Stimulated activated CD4-positive, alpha-beta T cell treated with anti-CD3 and anti-CD28 coated beads, Interleukin-12 subunit alpha, Interleukin-12 subunit beta, amount 100 ng/mL, for 4 hours (primary cell): Measurements from ENCODE around the gene RASD2.
"Not testable (repeated sequence)": the region's sequence is repeated elsewhere in the genome, so short reads cannot be mapped to it uniquely, and the experiment has no call there.

Experiments used
- DNase-seq: peaks from one replicate; pipeline ENCODE4 v3.0.0-alpha.2; 2020

The RASD2 gene

GRCh38 chr22:35540595-35541253 lies at the start of gene RASD2:
TSS of gene RASD2 (plus strand) at chr22:35540831. CDS start at chr22:35546810, 5,979 bp downstream.
- peak; percentile 51 for DNase-seq

- not testable (repeated sequence) for DNase-seq
Measured at GRCh38 chr22:35491061-35491907, 49.3 kb upstream of the RASD2 start.

GRCh38 chr22:35491908-35492380 lies 48.7 kb upstream of the RASD2 start:
- no peak for DNase-seq

- no peak for DNase-seq
Measured at GRCh38 chr22:35493074-35493473, 47.6 kb upstream of the RASD2 start.

GRCh38 chr22:35495711-35496110 lies 44.9 kb upstream of the RASD2 start:
- DNase-seq, result not testable (repeated sequence)

- DNase-seq, result no peak
Measured at GRCh38 chr22:35496768-35497312, 43.8 kb upstream of the RASD2 start.

- no peak for DNase-seq
Measured at GRCh38 chr22:35498026-35498800, 42.4 kb upstream of the RASD2 start.

- DNase-seq, result no peak
Measured at GRCh38 chr22:35502836-35503235, 37.8 kb upstream of the RASD2 start.

GRCh38 chr22:35505399-35506258 lies 35.0 kb upstream of the RASD2 start:
- no peak for DNase-seq

GRCh38 chr22:35506259-35506570 lies 34.4 kb upstream of the RASD2 start:
- DNase-seq, result no peak

GRCh38 chr22:35507851-35508250 lies 32.8 kb upstream of the RASD2 start:
- DNase-seq, result not testable (repeated sequence)

- DNase-seq, result no peak
Measured at GRCh38 chr22:35509451-35509850, 31.2 kb upstream of the RASD2 start.

GRCh38 chr22:35509960-35510359 lies 30.7 kb upstream of the RASD2 start:
- DNase-seq, result no peak

- DNase-seq, result no peak
Measured at GRCh38 chr22:35510481-35510934, 30.1 kb upstream of the RASD2 start.

- no peak for DNase-seq
Measured at GRCh38 chr22:35510951-35511350, 29.7 kb upstream of the RASD2 start.

GRCh38 chr22:35514366-35514765 lies 26.3 kb upstream of the RASD2 start:
- no peak for DNase-seq

GRCh38 chr22:35515952-35516351 lies 24.7 kb upstream of the RASD2 start:
- not testable (repeated sequence) for DNase-seq

- DNase-seq, result no peak
Measured at GRCh38 chr22:35516723-35517122, 23.9 kb upstream of the RASD2 start.

- no peak for DNase-seq
Measured at GRCh38 chr22:35517207-35517606, 23.4 kb upstream of the RASD2 start.

GRCh38 chr22:35517769-35518530 lies 22.7 kb upstream of the RASD2 start:
- DNase-seq, result no peak

- DNase-seq, result no peak
Measured at GRCh38 chr22:35518811-35519210, 21.8 kb upstream of the RASD2 start.
